Measurements from ENCODE around the gene CA4.

The CA4 gene

DNA sequence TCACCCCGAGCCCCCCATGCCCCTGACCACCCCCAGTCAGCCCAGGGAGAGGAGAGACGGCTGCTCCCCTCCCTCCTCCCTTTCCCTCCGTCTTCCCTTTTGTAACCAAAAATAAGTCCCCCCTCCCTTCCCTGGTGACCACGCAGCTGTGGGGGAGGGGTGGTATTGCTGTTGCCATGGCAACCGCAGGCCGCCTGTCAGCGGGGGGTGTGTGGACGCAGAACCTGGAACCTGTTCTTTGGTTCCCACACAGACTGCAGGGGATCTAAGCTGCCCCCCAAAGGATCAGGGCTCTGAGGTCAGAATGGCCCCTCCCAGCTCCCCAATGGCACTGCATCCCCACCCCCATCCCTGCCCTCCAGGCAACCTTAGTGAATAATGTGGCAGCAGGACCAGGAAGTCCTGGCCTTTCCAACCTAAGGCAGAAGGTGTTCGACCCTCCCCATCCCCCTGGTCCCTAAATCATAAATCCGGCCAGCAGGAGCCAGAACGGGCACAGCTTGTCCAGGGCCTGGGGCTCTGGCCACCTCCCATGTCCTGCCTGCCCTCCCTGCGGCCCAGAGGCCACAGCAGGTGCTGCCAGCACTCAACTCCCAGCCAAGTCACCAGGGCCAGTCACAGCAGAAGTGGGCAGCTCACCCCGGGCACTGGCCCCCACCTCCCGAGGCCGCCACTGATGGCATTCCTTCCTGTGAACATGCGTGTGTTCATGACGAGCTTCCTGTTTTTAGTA is 12.0 kb downstream of the CA4 start:
- TF ChIP-seq, protein P1, sequence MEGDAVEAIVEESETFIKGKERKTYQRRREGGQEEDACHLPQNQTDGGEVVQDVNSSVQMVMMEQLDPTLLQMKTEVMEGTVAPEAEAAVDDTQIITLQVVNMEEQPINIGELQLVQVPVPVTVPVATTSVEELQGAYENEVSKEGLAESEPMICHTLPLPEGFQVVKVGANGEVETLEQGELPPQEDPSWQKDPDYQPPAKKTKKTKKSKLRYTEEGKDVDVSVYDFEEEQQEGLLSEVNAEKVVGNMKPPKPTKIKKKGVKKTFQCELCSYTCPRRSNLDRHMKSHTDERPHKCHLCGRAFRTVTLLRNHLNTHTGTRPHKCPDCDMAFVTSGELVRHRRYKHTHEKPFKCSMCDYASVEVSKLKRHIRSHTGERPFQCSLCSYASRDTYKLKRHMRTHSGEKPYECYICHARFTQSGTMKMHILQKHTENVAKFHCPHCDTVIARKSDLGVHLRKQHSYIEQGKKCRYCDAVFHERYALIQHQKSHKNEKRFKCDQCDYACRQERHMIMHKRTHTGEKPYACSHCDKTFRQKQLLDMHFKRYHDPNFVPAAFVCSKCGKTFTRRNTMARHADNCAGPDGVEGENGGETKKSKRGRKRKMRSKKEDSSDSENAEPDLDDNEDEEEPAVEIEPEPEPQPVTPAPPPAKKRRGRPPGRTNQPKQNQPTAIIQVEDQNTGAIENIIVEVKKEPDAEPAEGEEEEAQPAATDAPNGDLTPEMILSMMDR (IDR thresholded peaks at IDR 0.05; ENCODE audit: low read depth, low read length): no peak
- no peak for DNase-seq
- Histone ChIP-seq H3K9me3 (no peaks in the 10 kb centered on the region), H3K36me3 (no peaks in the 10 kb centered on the region), H3K27me3 (no peaks in the 10 kb centered on the region), H3K4me1 (no peaks in the 10 kb centered on the region; the same call in 1 of the 2 replicates), H3K4me3 (ENCODE audit: low read depth, low read length) (no peak overlapping the region)

DNA sequence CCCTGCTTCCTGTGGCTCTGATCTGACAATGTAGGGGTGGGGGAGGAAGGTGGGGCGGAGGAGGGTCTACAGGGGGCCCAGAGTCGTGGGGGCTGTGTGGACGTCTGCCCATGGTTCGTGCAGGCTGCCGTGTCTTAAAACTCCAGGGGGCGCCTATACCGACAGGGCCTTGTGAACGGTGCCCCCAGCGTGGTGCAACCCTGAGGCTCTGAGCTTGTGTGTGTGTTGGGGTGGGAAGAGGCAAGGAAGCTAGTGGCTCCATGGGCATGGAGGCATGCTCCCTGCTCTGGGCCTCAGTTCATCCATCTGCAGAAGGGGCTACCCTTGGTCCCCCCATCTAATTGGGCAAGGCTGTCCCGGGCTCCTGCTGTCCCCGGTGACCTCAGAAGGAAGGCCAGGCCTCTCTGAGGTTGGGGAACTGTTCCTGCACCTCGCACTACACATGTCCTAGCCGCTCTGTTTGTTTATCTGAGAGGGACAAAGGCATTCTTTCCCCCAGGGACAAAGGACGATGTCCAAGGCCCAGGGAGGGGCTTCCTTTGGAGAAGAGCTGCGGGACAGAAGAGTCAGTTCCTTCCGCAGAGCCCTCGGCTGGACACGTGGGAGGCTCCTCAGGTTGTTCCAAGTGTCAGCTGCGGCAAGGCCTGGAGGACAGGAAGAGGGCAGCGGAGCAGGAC is 13.5 kb downstream of the CA4 start:
- no peaks in the 10 kb centered on the region for H3K9me3 ChIP-seq
- no peaks in the 10 kb centered on the region; the same call in 1 of the 2 replicates for H3K4me1 ChIP-seq
- H3K4me3 ChIP-seq (ENCODE audit: low read depth, low read length): no peak overlapping the region
- DNase-seq: peak; percentile 46
- TF ChIP-seq, protein P1 (IDR thresholded peaks at IDR 0.05; ENCODE audit: low read depth, low read length): peak; percentile 43
- no peaks in the 10 kb centered on the region for H3K36me3 ChIP-seq
- no peaks in the 10 kb centered on the region for H3K27me3 ChIP-seq

DNA sequence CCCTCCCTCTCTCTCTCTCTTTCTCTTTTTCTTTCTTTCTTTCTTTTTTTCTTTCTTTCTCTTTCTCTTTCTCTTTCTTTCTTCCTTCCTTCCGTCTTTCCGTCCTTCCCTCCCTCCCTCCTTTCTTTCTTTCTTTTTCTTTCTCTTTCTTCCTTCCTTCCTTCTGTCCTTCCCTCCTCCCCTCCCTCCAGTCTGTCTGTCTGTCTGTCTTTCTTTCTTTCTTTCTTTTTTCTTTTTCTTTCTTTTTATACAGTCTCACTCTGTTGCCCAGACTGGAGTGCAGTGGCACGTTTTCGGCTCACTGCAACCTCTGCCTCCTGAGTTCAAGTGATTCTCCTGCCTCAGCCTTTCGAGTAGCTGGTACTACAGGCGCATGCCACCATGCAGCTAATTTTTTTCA is 14.4 kb downstream of the CA4 start:
- H3K36me3 ChIP-seq: no peaks in the 10 kb centered on the region
- H3K4me1 ChIP-seq: no peaks in the 10 kb centered on the region; the same call in 1 of the 2 replicates
- TF ChIP-seq, protein P1 (IDR thresholded peaks at IDR 0.05; ENCODE audit: low read depth, low read length): no peak
- no peak for DNase-seq
- no peaks in the 10 kb centered on the region for H3K27me3 ChIP-seq
- H3K4me3 ChIP-seq (ENCODE audit: low read depth, low read length): no peak overlapping the region
- H3K9me3 ChIP-seq: no peaks in the 10 kb centered on the region

DNA sequence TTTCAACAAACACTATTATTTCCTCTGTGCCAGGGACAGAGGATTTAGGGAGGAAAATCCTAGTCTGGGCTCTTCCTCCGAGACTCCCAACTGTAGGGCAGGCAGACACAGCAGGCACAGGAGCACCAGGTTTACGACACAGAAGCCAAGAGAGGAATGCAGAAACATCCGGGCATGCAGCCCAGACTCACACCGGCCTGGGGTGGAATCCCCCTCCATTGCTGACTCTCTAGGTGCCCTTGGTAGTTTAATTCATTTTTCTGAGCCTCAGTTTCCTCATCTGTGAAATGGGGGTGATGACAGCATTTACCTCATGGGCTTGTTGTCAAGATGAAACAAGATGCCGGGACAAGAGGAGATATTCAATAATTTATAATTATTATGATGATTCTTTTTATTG is 14.9 kb downstream of the CA4 start:
- no peaks in the 10 kb centered on the region for H3K9me3 ChIP-seq
- TF ChIP-seq, protein P1 (IDR thresholded peaks at IDR 0.05; ENCODE audit: low read depth, low read length): no peak
- DNase-seq: no peak
- no peak overlapping the region for H3K4me3 ChIP-seq (ENCODE audit: low read depth, low read length)
- no peaks in the 10 kb centered on the region for H3K27me3 ChIP-seq
- H3K36me3 ChIP-seq: no peaks in the 10 kb centered on the region
- peaks cover 4% of the 10 kb centered on the region; the same call in 1 of the 2 replicates for H3K4me1 ChIP-seq

DNA sequence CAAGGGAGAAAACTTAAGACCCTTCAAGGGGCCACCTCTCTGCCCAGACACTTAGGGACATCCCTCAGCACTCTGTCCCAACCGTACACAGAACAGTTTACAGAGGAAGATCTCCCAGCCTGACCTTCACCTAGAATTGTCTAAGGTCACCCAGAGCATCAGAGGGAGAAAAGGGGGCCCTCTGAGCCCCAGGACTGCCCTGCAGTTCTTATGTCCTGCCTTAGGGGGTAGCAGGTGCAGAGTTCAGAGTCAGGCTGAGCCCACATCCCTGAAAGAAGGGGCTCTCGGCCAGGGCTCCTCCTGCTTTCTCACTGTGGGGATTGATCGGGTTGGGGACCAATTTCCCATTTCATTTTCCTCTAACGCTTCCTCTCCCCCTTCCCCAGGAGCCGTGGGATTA is 15.4 kb downstream of the CA4 start:
- Histone ChIP-seq H3K4me1 (peaks cover 10% of the 10 kb centered on the region; the same call in 1 of the 2 replicates), H3K4me3 (ENCODE audit: low read depth, low read length) (no peak overlapping the region), H3K36me3 (no peaks in the 10 kb centered on the region), H3K27me3 (no peaks in the 10 kb centered on the region), H3K9me3 (no peaks in the 10 kb centered on the region)
- TF ChIP-seq, protein P1 (IDR thresholded peaks at IDR 0.05; ENCODE audit: low read depth, low read length): no peak
- DNase-seq: no peak

DNA sequence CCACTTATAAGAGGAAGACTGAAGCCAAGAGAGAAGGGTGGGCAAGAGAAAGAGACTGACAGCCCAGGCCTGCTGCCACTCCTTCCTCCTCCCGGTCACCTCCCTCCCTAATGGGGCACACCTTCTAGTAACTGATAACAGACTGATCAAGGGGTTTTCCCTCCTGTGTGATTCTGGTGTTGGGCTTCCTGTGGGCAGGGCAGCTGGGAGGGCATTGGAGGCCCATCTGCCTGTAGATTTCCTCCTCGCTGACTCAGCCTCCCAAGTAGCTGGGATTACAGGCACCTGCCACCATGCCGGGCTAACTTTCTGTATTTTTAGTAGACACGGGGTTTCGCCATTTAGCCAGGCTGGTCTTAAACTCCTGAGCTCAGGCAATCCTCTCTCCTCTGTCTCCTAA is 16.2 kb downstream of the CA4 start:
- no peak overlapping the region for H3K4me3 ChIP-seq (ENCODE audit: low read depth, low read length)
- H3K27me3 ChIP-seq: no peaks in the 10 kb centered on the region
- no peaks in the 10 kb centered on the region for H3K9me3 ChIP-seq
- no peaks in the 10 kb centered on the region for H3K36me3 ChIP-seq
- DNase-seq: no peak
- H3K4me1 ChIP-seq: peaks cover 13% of the 10 kb centered on the region
- TF ChIP-seq, protein P1 (IDR thresholded peaks at IDR 0.05; ENCODE audit: low read depth, low read length): no peak
